Left ventricle myocardium inferior (tissue), 1 donor: ENCODE data around the gene PRKRA. TPM values are rescaled to one million over a fixed set of nuclear protein-coding genes. Genes with fewer than 3 reads are reported as not detected.
"Not testable (repeated sequence)": the region's sequence is repeated elsewhere in the genome, so short reads cannot be mapped to it uniquely, and the experiment has no call there.

Source experiments
- DNase-seq: peaks from one replicate; pipeline ENCODE4 v3.0.0-alpha.2; 2020
- H3K27ac ChIP-seq: fragments of 200-600 bp; replicated peaks from 2 replicates; pipeline ENCODE4 v1.8.0; 2021
- H3K27me3 ChIP-seq: fragments of 200-600 bp; 2 replicates; pipeline ENCODE4 v1.8.0; 2021; ENCODE audit warnings: low read depth
- H3K36me3 ChIP-seq: fragments of 200-600 bp; 2 replicates; pipeline ENCODE4 v1.8.0; 2021
- H3K4me1 ChIP-seq: fragments of 200-600 bp; 2 replicates; pipeline ENCODE4 v1.8.0; 2021
- H3K4me3 ChIP-seq: fragments of 200-600 bp; 2 replicates; pipeline ENCODE4 v1.8.0; 2021; ENCODE audit warnings: mild to moderate bottlenecking, moderate library complexity
- H3K9me3 ChIP-seq: fragments of 200-600 bp; replicated peaks from 2 replicates; pipeline ENCODE4 v1.8.0; 2021
- CTCF ChIP-seq: fragments of 200-600 bp; IDR thresholded peaks from 2 replicates; pipeline ENCODE4 v1.8.0; 2021; ENCODE audit warnings: antibody characterized with exemption, mild to moderate bottlenecking, borderline replicate concordance
- intact Hi-C: fragments of 100-400 bp; cut with micrococcal nuclease; formaldehyde crosslinking; loops from one replicate; pipeline ENCODE4 v1.11.0; 2022
- total RNA-seq: library from RNA; stranded (reverse); fragmentation: NEBNext Ultra II Directional; extraction: Animal tissue kit (Norgen Biotek cat#: 25700); gene quantifications from one replicate; pipeline ENCODE4 v1.2.1, GENCODE V29; 2021
- donor health status: DM: no; HTN: yes; CAD: no; lungs with severe emphysema.

Gene PRKRA
- total RNA-seq, 1 donor from 2014 or later = 48.7 TPM

GRCh38 chr2:178474560-178474959, 23.6 kb upstream of the PRKRA start:
- intact Hi-C loops = no loop called here
- H3K9me3 ChIP-seq = no peaks in the 10 kb centered on the region
- H3K4me1 ChIP-seq = peaks cover 32% of the 10 kb centered on the region
- TF ChIP-seq CTCF = no peak
- H3K36me3 ChIP-seq = no peaks in the 10 kb centered on the region
- H3K27ac ChIP-seq = no peak overlapping the region
- DNase-seq = no peak
- no peak overlapping the region for H3K4me3 ChIP-seq
- H3K27me3 ChIP-seq = no peaks in the 10 kb centered on the region

GRCh38 chr2:178473931-178474330, 23.0 kb upstream of the PRKRA start:
- H3K4me3 ChIP-seq = no peak overlapping the region
- no peak for TF ChIP-seq CTCF
- intact Hi-C loops = no loop called here
- H3K27ac ChIP-seq = no peak overlapping the region
- H3K36me3 ChIP-seq = no peaks in the 10 kb centered on the region
- peaks cover 26% of the 10 kb centered on the region for H3K4me1 ChIP-seq
- DNase-seq = no peak
- H3K27me3 ChIP-seq = no peaks in the 10 kb centered on the region
- no peaks in the 10 kb centered on the region for H3K9me3 ChIP-seq

- H3K27ac ChIP-seq = no peak overlapping the region
- intact Hi-C loops = no loop called here
Measured at GRCh38 chr2:178473373-178473772, 22.4 kb upstream of the PRKRA start.

GRCh38 chr2:178471313-178471712, 20.3 kb upstream of the PRKRA start:
- intact Hi-C loops, H3K9me3 ChIP-seq: not testable (repeated sequence)

More at GRCh38 chr2:178473373-178473772, 22.4 kb upstream of the PRKRA start:
- Histone ChIP-seq H3K27me3 (no peaks in the 10 kb centered on the region), H3K36me3 (no peaks in the 10 kb centered on the region), H3K9me3 (no peaks in the 10 kb centered on the region), H3K4me1 (peaks cover 22% of the 10 kb centered on the region), H3K4me3 (no peak overlapping the region)
- no peak for DNase-seq
- TF ChIP-seq CTCF = no peak

GRCh38 chr2:178469219-178469849, 18.4 kb upstream of the PRKRA start:
- peaks cover 14% of the 10 kb centered on the region for H3K36me3 ChIP-seq
- H3K9me3 ChIP-seq = no peaks in the 10 kb centered on the region
- DNase-seq = no peak
- TF ChIP-seq CTCF = no peak
- intact Hi-C loops = no loop called here
- no peaks in the 10 kb centered on the region for H3K27me3 ChIP-seq
- no peak overlapping the region for H3K27ac ChIP-seq
- no peak overlapping the region for H3K4me3 ChIP-seq
- peaks cover 6% of the 10 kb centered on the region for H3K4me1 ChIP-seq

More at GRCh38 chr2:178471313-178471712, 20.3 kb upstream of the PRKRA start:
- not testable (repeated sequence) for H3K4me3 ChIP-seq, H3K36me3 ChIP-seq, H3K4me1 ChIP-seq, DNase-seq, H3K27me3 ChIP-seq, H3K27ac ChIP-seq

GRCh38 chr2:178457390-178457886, 6.5 kb upstream of the PRKRA start:
- no peak overlapping the region for H3K27ac ChIP-seq
- TF ChIP-seq CTCF = no peak
- H3K4me3 ChIP-seq = no peak overlapping the region

More at GRCh38 chr2:178457390-178457886, 6.5 kb upstream of the PRKRA start:
- Histone ChIP-seq H3K36me3 (no peaks in the 10 kb centered on the region), H3K4me1 (no peaks in the 10 kb centered on the region), H3K27me3 (no peaks in the 10 kb centered on the region), H3K9me3 (no peaks in the 10 kb centered on the region)
- DNase-seq = no peak
- intact Hi-C loops = no loop called here
